Activated CD8-positive, alpha-beta T cell treated with anti-CD3 and anti-CD28 coated beads, Interleukin-2, amount 10 ng/mL, durations not matched to agents 7 days and 5 days (primary cell): ENCODE measurements around the gene MUC5B. TPM values are rescaled to one million over a fixed set of nuclear protein-coding genes. Genes with fewer than 3 reads are reported as not detected.
"Not testable (repeated sequence)": the region's sequence is repeated elsewhere in the genome, so short reads cannot be mapped to it uniquely, and the experiment has no call there.

ENCODE experiments used
- ATAC-seq: fragments of 150-1000 bp; cut with Tn5 transposase; one replicate; pipeline ENCODE4 v1.10.0; 2021; ENCODE audit warnings: moderate library complexity
- CTCF ChIA-PET: fragments of 350-600 bp; sonication (Branson Sonifier 250); formaldehyde crosslinking; loops from one replicate; lab custom pipeline; 2021; ENCODE audit warnings: antibody characterized with exemption; lab: Charles Lee
- POLR2A ChIA-PET: fragments of 350-600 bp; sonication (Branson Sonifier 250); formaldehyde crosslinking; loops from one replicate; lab custom pipeline; 2021; ENCODE audit warnings: antibody characterized with exemption; lab: Charles Lee
- DNase-seq: peaks from one replicate; pipeline ENCODE4 v3.0.0-alpha.2; 2020
- H3K27ac Mint-ChIP-seq: one replicate; pipeline ENCODE4 v1.8.0; 2021; ENCODE audit warnings: mild to moderate bottlenecking, mixed read lengths
- H3K27me3 Mint-ChIP-seq: one replicate; pipeline ENCODE4 v1.8.0; 2021; ENCODE audit warnings: low read depth, mixed read lengths
- H3K36me3 Mint-ChIP-seq: one replicate; pipeline ENCODE4 v1.8.0; 2021; ENCODE audit warnings: low read depth, mixed read lengths
- H3K4me1 Mint-ChIP-seq: one replicate; pipeline ENCODE4 v1.8.0; 2021; ENCODE audit warnings: low read depth, mixed read lengths
- H3K4me3 Mint-ChIP-seq: one replicate; pipeline ENCODE4 v1.8.0; 2021; ENCODE audit warnings: mild to moderate bottlenecking, mixed read lengths
- H3K9me3 Mint-ChIP-seq: one replicate; pipeline ENCODE4 v1.8.0; 2022; ENCODE audit warnings: mixed read lengths; ENCODE audit not compliant: insufficient read depth
- total RNA-seq, 2 experiments: library from RNA; stranded (reverse); gene quantifications; one replicate each; pipeline ENCODE4 v1.2.3, GENCODE V29; 2021

MUC5B gene
- total RNA-seq, 2 experiments from 2014 or later, result not detected

- H3K36me3 Mint-ChIP-seq, H3K27me3 Mint-ChIP-seq, H3K4me1 Mint-ChIP-seq, DNase-seq, H3K9me3 Mint-ChIP-seq, POLR2A ChIA-PET, CTCF ChIA-PET, H3K4me3 Mint-ChIP-seq, ATAC-seq, H3K27ac Mint-ChIP-seq: not testable (repeated sequence)
Measured at GRCh38 chr11:1244557-1244956, 21.7 kb downstream of the MUC5B start.

- H3K27me3 Mint-ChIP-seq, POLR2A ChIA-PET, DNase-seq, H3K27ac Mint-ChIP-seq, H3K4me3 Mint-ChIP-seq, H3K4me1 Mint-ChIP-seq, ATAC-seq, H3K36me3 Mint-ChIP-seq, CTCF ChIA-PET, H3K9me3 Mint-ChIP-seq: not testable (repeated sequence)
Measured at GRCh38 chr11:1245717-1246116, 22.9 kb downstream of the MUC5B start.

GRCh38 chr11:1246301-1246700 is 23.4 kb downstream of the MUC5B start:
- DNase-seq, H3K27ac Mint-ChIP-seq, H3K36me3 Mint-ChIP-seq, CTCF ChIA-PET, H3K27me3 Mint-ChIP-seq, H3K4me1 Mint-ChIP-seq, H3K9me3 Mint-ChIP-seq, H3K4me3 Mint-ChIP-seq, POLR2A ChIA-PET, ATAC-seq: not testable (repeated sequence)

GRCh38 chr11:1247026-1247425 is 24.2 kb downstream of the MUC5B start:
- H3K27ac Mint-ChIP-seq, ATAC-seq, H3K9me3 Mint-ChIP-seq, H3K4me1 Mint-ChIP-seq, CTCF ChIA-PET, H3K4me3 Mint-ChIP-seq, DNase-seq, H3K36me3 Mint-ChIP-seq, POLR2A ChIA-PET, H3K27me3 Mint-ChIP-seq: not testable (repeated sequence)

- H3K27me3 Mint-ChIP-seq, CTCF ChIA-PET, H3K36me3 Mint-ChIP-seq, H3K4me3 Mint-ChIP-seq, H3K4me1 Mint-ChIP-seq, H3K9me3 Mint-ChIP-seq, ATAC-seq, POLR2A ChIA-PET, DNase-seq, H3K27ac Mint-ChIP-seq: not testable (repeated sequence)
Measured at GRCh38 chr11:1248951-1249350, 26.1 kb downstream of the MUC5B start.

- H3K27ac Mint-ChIP-seq, ATAC-seq, H3K4me3 Mint-ChIP-seq, H3K36me3 Mint-ChIP-seq, CTCF ChIA-PET, H3K27me3 Mint-ChIP-seq, H3K4me1 Mint-ChIP-seq, H3K9me3 Mint-ChIP-seq, POLR2A ChIA-PET, DNase-seq: not testable (repeated sequence)
Measured at GRCh38 chr11:1250411-1250810, 27.5 kb downstream of the MUC5B start.

GRCh38 chr11:1251236-1251770 is 28.4 kb downstream of the MUC5B start:
- peaks cover 5% of the 10 kb centered on the region for H3K36me3 Mint-ChIP-seq
- no peak overlapping the region for H3K27ac Mint-ChIP-seq
- ATAC-seq (no peak), DNase-seq (no peak)
- H3K27me3 Mint-ChIP-seq, result no peaks in the 10 kb centered on the region
- ChIA-PET POLR2A (no interaction called here), CTCF (no interaction called here)
- H3K9me3 Mint-ChIP-seq, result no peaks in the 10 kb centered on the region
- H3K4me1 Mint-ChIP-seq, result no peaks in the 10 kb centered on the region
- H3K4me3 Mint-ChIP-seq, result no peak overlapping the region

GRCh38 chr11:1252371-1253102 is 29.7 kb downstream of the MUC5B start:
- H3K4me1 Mint-ChIP-seq, result no peaks in the 10 kb centered on the region
- no peaks in the 10 kb centered on the region for H3K27me3 Mint-ChIP-seq
- ATAC-seq (no peak), DNase-seq (no peak)
- H3K27ac Mint-ChIP-seq, result no peak overlapping the region
- no peaks in the 10 kb centered on the region for H3K9me3 Mint-ChIP-seq
- peaks cover 5% of the 10 kb centered on the region for H3K36me3 Mint-ChIP-seq
- CTCF ChIA-PET, result no interaction called here
- H3K4me3 Mint-ChIP-seq, result no peak overlapping the region
- POLR2A ChIA-PET, result no interaction called here

GRCh38 chr11:1253103-1253485 is 30.2 kb downstream of the MUC5B start:
- Mint-ChIP-seq H3K4me1 (no peaks in the 10 kb centered on the region), H3K36me3 (peaks cover 5% of the 10 kb centered on the region), H3K27ac (no peak overlapping the region), H3K27me3 (no peaks in the 10 kb centered on the region), H3K9me3 (no peaks in the 10 kb centered on the region), H3K4me3 (no peak overlapping the region)
- ChIA-PET CTCF (no interaction called here), POLR2A (no interaction called here)
- DNase-seq (no peak), ATAC-seq (no peak)

GRCh38 chr11:1254086-1254648 is 31.3 kb downstream of the MUC5B start:
- H3K4me1 Mint-ChIP-seq, result no peaks in the 10 kb centered on the region
- no peaks in the 10 kb centered on the region for H3K27me3 Mint-ChIP-seq
- ChIA-PET POLR2A (no interaction called here), CTCF (no interaction called here)
- ATAC-seq (no peak), DNase-seq (no peak)
- H3K36me3 Mint-ChIP-seq, result peaks cover 5% of the 10 kb centered on the region
- H3K9me3 Mint-ChIP-seq, result no peaks in the 10 kb centered on the region
- H3K27ac Mint-ChIP-seq, result no peak overlapping the region
- H3K4me3 Mint-ChIP-seq, result no peak overlapping the region

- Mint-ChIP-seq H3K27me3 (no peaks in the 10 kb centered on the region), H3K4me3 (no peak overlapping the region), H3K9me3 (no peaks in the 10 kb centered on the region), H3K4me1 (no peaks in the 10 kb centered on the region), H3K36me3 (peaks cover 5% of the 10 kb centered on the region), H3K27ac (no peak overlapping the region)
- DNase-seq, result no peak
- no peak for ATAC-seq
- ChIA-PET POLR2A (no interaction called here), CTCF (no interaction called here)
Measured at GRCh38 chr11:1254733-1255132, 31.9 kb downstream of the MUC5B start.

GRCh38 chr11:1255151-1255550 is 32.3 kb downstream of the MUC5B start:
- H3K36me3 Mint-ChIP-seq, result peaks cover 5% of the 10 kb centered on the region
- H3K4me1 Mint-ChIP-seq, result no peaks in the 10 kb centered on the region
- DNase-seq, result no peak
- no peaks in the 10 kb centered on the region for H3K9me3 Mint-ChIP-seq
- ChIA-PET POLR2A (no interaction called here), CTCF (no interaction called here)
- H3K27me3 Mint-ChIP-seq, result no peaks in the 10 kb centered on the region
- no peak overlapping the region for H3K4me3 Mint-ChIP-seq
- H3K27ac Mint-ChIP-seq, result no peak overlapping the region
- no peak for ATAC-seq
